Smooth muscle cell (in vitro differentiated cells): ENCODE measurements around the gene LXN. TPM values are rescaled to one million over a fixed set of nuclear protein-coding genes. Genes with fewer than 3 reads are reported as not detected.

Experiments used
- DNase-seq: peaks from one replicate; lab custom pipeline; 2025; ENCODE audit not compliant: unreplicated experiment; lab: John Stamatoyannopoulos, UW
- H2AFZ ChIP-seq: fragments of 200-600 bp; sonication (generic); 2 replicates; pipeline ENCODE4 v1.6.0; 2016; ENCODE audit warnings: antibody characterized with exemption, low read depth, mild to moderate bottlenecking
- H3F3A ChIP-seq: fragments of 200-600 bp; sonication (generic); 2 replicates; pipeline ENCODE4 v1.6.0; 2017; ENCODE audit warnings: antibody characterized with exemption, low read depth
- H3K27ac ChIP-seq: fragments of 200-600 bp; sonication (generic); 2 replicates; pipeline ENCODE4 v1.5.1; 2016; ENCODE audit warnings: low read depth, mild to moderate bottlenecking
- H3K27me3 ChIP-seq: fragments of 200-600 bp; sonication (generic); 2 replicates; pipeline ENCODE4 v1.6.1; 2016; ENCODE audit warnings: low read depth, mild to moderate bottlenecking
- H3K36me3 ChIP-seq: fragments of 200-600 bp; sonication (generic); 2 replicates; pipeline ENCODE4 v1.5.1; 2016; ENCODE audit warnings: low read depth
- H3K4me1 ChIP-seq: fragments of 200-600 bp; sonication (generic); 2 replicates; pipeline ENCODE4 v1.5.1; 2016; ENCODE audit warnings: low read depth
- H3K4me2 ChIP-seq: fragments of 200-600 bp; sonication (generic); 2 replicates; pipeline ENCODE4 v1.6.0; 2016; ENCODE audit warnings: mild to moderate bottlenecking
- H3K4me3 ChIP-seq: fragments of 200-600 bp; sonication (generic); 2 replicates; pipeline ENCODE4 v1.5.1; 2016; ENCODE audit warnings: mild to moderate bottlenecking
- H3K79me2 ChIP-seq: fragments of 200-600 bp; sonication (generic); 2 replicates; pipeline ENCODE4 v1.6.0; 2016; ENCODE audit warnings: low read depth, mild to moderate bottlenecking
- H3K9ac ChIP-seq: fragments of 200-600 bp; sonication (generic); 2 replicates; pipeline ENCODE4 v1.6.0; 2016; ENCODE audit warnings: low read depth
- H3K9me3 ChIP-seq: fragments of 200-600 bp; sonication (generic); replicated peaks from 2 replicates; pipeline ENCODE4 v1.5.1; 2016; ENCODE audit warnings: low read depth
- H4K20me1 ChIP-seq: fragments of 200-600 bp; sonication (generic); 2 replicates; pipeline ENCODE4 v1.6.0; 2016; ENCODE audit warnings: low read depth
- WGBS: methylation state at CpG from one replicate; pipeline ENCODE4 v1.1.7; 2016; ENCODE audit warnings: low lambda C conversion rate; 5-methylcytosine and 5-hydroxymethylcytosine counted together
- polyA plus RNA-seq: library from polyadenylated mRNA; unstranded; fragments of >200 nt; fragmentation: Nextera tagmentation; extraction: Ambion mirVana; gene quantifications from 2 replicates; pipeline ENCODE4 v1.2.1, GENCODE V29; 2016
- total RNA-seq: library from RNA; depleted of rRNA; stranded (reverse); fragments of >200 nt; gene quantifications from 2 replicates; pipeline ENCODE4 v1.2.3, GENCODE V29; 2014
- TF ChIP-seq, protein P1 (sequence below): fragments of 200-600 bp; sonication (generic); IDR thresholded peaks from 2 replicates; pipeline ENCODE4 v1.5.1; 2017; ENCODE audit warnings: borderline replicate concordance, mild to moderate bottlenecking, antibody characterized with exemption; ENCODE audit not compliant: insufficient read depth, poor library complexity, severe bottlenecking

LXN gene
- total and polyA plus RNA-seq, 2 experiments from 2014 or later = 28.4 to 30.4 TPM

DNA sequence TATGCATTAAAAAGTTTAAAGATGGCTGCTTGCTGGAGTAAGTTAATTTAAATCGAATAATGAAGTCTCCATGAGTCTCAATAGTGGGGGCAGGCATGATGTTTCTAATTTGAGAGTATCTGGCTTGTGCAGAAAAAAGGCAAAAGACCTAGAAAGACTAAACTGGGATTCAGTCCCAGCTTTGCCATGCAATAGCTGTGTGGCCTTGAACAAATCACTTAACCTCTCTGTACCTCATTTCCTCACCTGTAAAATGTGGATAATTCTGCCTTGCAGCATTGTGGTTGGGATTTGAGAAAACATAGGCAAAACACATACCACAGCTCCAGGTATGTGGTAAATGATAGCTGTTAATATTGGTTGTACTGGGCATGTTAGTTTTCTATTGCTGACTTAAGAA lies 8.6 kb downstream of the LXN start:
- Histone ChIP-seq H4K20me1 (no peaks in the 10 kb centered on the region), H3K27me3 (no peaks in the 10 kb centered on the region), H3K9ac (no peak overlapping the region), H3K4me1 (no peaks in the 10 kb centered on the region), H3K36me3 (peaks cover 5% of the 10 kb centered on the region), H3F3A (no peaks in the 10 kb centered on the region), H3K79me2 (peaks cover 7% of the 10 kb centered on the region), H3K4me2 (no peak overlapping the region), H3K9me3 (no peaks in the 10 kb centered on the region), H3K27ac (no peak overlapping the region), H3K4me3 (no peak overlapping the region), H2AFZ (no peak overlapping the region)
- no peak for DNase-seq
- TF ChIP-seq, protein P1, sequence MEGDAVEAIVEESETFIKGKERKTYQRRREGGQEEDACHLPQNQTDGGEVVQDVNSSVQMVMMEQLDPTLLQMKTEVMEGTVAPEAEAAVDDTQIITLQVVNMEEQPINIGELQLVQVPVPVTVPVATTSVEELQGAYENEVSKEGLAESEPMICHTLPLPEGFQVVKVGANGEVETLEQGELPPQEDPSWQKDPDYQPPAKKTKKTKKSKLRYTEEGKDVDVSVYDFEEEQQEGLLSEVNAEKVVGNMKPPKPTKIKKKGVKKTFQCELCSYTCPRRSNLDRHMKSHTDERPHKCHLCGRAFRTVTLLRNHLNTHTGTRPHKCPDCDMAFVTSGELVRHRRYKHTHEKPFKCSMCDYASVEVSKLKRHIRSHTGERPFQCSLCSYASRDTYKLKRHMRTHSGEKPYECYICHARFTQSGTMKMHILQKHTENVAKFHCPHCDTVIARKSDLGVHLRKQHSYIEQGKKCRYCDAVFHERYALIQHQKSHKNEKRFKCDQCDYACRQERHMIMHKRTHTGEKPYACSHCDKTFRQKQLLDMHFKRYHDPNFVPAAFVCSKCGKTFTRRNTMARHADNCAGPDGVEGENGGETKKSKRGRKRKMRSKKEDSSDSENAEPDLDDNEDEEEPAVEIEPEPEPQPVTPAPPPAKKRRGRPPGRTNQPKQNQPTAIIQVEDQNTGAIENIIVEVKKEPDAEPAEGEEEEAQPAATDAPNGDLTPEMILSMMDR = no peak
- WGBS = 100% methylated on average over 1 of the region's 1 CpG

GRCh38 chr3:158663246-158663645 lies 9.2 kb downstream of the LXN start:
- DNase-seq = no peak
- 100% methylated on average over 1 of the region's 1 CpG for WGBS
- Histone ChIP-seq H3K36me3 (peaks cover 5% of the 10 kb centered on the region), H2AFZ (no peak overlapping the region), H3K9ac (no peak overlapping the region), H3K79me2 (peaks cover 4% of the 10 kb centered on the region), H3K9me3 (no peaks in the 10 kb centered on the region), H4K20me1 (no peaks in the 10 kb centered on the region), H3K4me3 (no peak overlapping the region), H3K4me1 (no peaks in the 10 kb centered on the region), H3K4me2 (no peak overlapping the region), H3K27me3 (no peaks in the 10 kb centered on the region), H3K27ac (no peak overlapping the region), H3F3A (no peaks in the 10 kb centered on the region)
- TF ChIP-seq, protein P1 = no peak

DNA sequence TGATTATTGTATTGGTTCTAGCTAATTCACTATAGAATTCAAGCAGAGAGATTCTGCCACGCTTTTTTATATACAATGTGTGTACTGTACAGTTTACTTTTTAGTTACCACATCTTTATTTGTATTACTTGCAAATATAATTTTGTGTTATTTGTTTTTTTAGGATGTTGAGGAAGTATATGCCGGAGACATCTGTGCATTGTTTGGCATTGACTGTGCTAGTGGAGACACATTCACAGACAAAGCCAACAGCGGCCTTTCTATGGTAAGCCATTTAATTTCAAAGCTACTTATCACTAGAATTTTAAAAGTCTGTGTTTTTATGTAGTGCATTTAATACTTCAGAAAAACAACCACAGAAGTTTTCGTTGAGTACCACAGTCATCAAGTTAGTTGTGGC lies 11.7 kb downstream of the LXN start:
- H3K9ac ChIP-seq = no peak overlapping the region
- 99% methylated on average over 4 of the region's 4 CpGs for WGBS
- H3K27ac ChIP-seq = no peak overlapping the region
- TF ChIP-seq, protein P1 = no peak
- H3K79me2 ChIP-seq = peaks cover 4% of the 10 kb centered on the region
- H3F3A ChIP-seq = no peaks in the 10 kb centered on the region
- no peaks in the 10 kb centered on the region for H3K27me3 ChIP-seq
- no peak overlapping the region for H3K4me2 ChIP-seq
- H3K36me3 ChIP-seq = peaks cover 5% of the 10 kb centered on the region
- no peaks in the 10 kb centered on the region for H3K4me1 ChIP-seq
- H2AFZ ChIP-seq = no peak overlapping the region
- DNase-seq = no peak
- no peaks in the 10 kb centered on the region for H4K20me1 ChIP-seq
- no peaks in the 10 kb centered on the region for H3K9me3 ChIP-seq
- H3K4me3 ChIP-seq = no peak overlapping the region

- Histone ChIP-seq H3K36me3 (peaks cover 10% of the 10 kb centered on the region), H3F3A (no peaks in the 10 kb centered on the region), H3K27ac (peak overlapping the region; percentile 30), H3K4me3 (no peak overlapping the region), H3K9me3 (no peaks in the 10 kb centered on the region), H3K4me2 (no peak overlapping the region), H3K9ac (no peak overlapping the region), H4K20me1 (no peaks in the 10 kb centered on the region), H3K4me1 (no peaks in the 10 kb centered on the region), H2AFZ (no peak overlapping the region), H3K79me2 (peaks cover 4% of the 10 kb centered on the region), H3K27me3 (no peaks in the 10 kb centered on the region)
- peak; percentile 2 for DNase-seq
- WGBS = 59% methylated on average over 7 of the region's 7 CpGs
- TF ChIP-seq, protein P1 = peak; percentile 75
Observed at GRCh38 chr3:158659454-158660237, 12.8 kb downstream of the LXN start.
